KMS-11 (cell line): ENCODE measurements around the gene ZNF260.
A peak's percentile ranks its signal among the peaks of the same experiment; 100 is the strongest.

ENCODE experiments used
- H2AFZ ChIP-seq: fragments of 200-600 bp; sonication (generic); 2 replicates; pipeline ENCODE4 v1.6.1; 2016; ENCODE audit warnings: antibody characterized with exemption, mixed run types, low read depth
- H3K27ac ChIP-seq: fragments of 200-600 bp; sonication (generic); 2 replicates; pipeline ENCODE4 v1.6.1; 2016; ENCODE audit warnings: mild to moderate bottlenecking, mixed run types
- H3K27me3 ChIP-seq: fragments of 200-600 bp; sonication (generic); 2 replicates; pipeline ENCODE4 v1.6.1; 2017; ENCODE audit warnings: mild to moderate bottlenecking, low read depth, mixed run types, moderate library complexity; ENCODE audit not compliant: insufficient read depth
- H3K36me3 ChIP-seq: fragments of 200-600 bp; sonication (generic); 2 replicates; pipeline ENCODE4 v1.6.1; 2017; ENCODE audit warnings: mild to moderate bottlenecking, mixed run types; ENCODE audit not compliant: insufficient read depth
- H3K4me1 ChIP-seq: fragments of 200-600 bp; sonication (generic); 2 replicates; pipeline ENCODE4 v1.6.1; 2016; ENCODE audit warnings: mild to moderate bottlenecking, low read depth, mixed run types; ENCODE audit not compliant: poor library complexity, severe bottlenecking
- H3K4me2 ChIP-seq: fragments of 200-600 bp; sonication (generic); 2 replicates; pipeline ENCODE4 v1.7.0; 2016; ENCODE audit warnings: mild to moderate bottlenecking, mixed run types
- H3K4me3 ChIP-seq: fragments of 200-600 bp; sonication (generic); IDR thresholded peaks from 2 replicates; pipeline ENCODE4 v1.6.1; 2017; ENCODE audit warnings: low read depth, low read length, mixed read lengths; ENCODE audit not compliant: insufficient read depth
- H3K79me2 ChIP-seq: fragments of 200-600 bp; sonication (generic); 2 replicates; pipeline ENCODE4 v1.6.1; 2016; ENCODE audit warnings: low read depth, mixed run types; ENCODE audit not compliant: insufficient read depth
- H3K9ac ChIP-seq: fragments of 200-600 bp; sonication (generic); 2 replicates; pipeline ENCODE4 v1.6.1; 2016; ENCODE audit warnings: mild to moderate bottlenecking, mixed run types
- H4K20me1 ChIP-seq: fragments of 200-600 bp; sonication (generic); 2 replicates; pipeline ENCODE4 v1.6.1; 2016; ENCODE audit warnings: mild to moderate bottlenecking, mixed run types; ENCODE audit not compliant: insufficient read depth
- CTCF ChIP-seq: fragments of 200-600 bp; sonication (generic); conservative IDR thresholded peaks from 2 replicates; pipeline ENCODE4 v1.6.1; 2017; ENCODE audit warnings: low read depth, mild to moderate bottlenecking, antibody characterized with exemption, low read length, moderate library complexity, mixed read lengths

Gene ZNF260

GRCh38 chr19:36528194-36528920 lies at the start of gene ZNF260:
Gene ZNF260 (minus strand): TSS chr19:36528271. CDS start chr19:36515238, 13,033 bp downstream.
- 0 out of 2 replicates have a peak, but pooled peaks cover 4% of the 10 kb centered on the region for H3K36me3 ChIP-seq
- H3K27me3 ChIP-seq: no peaks in the 10 kb centered on the region
- H4K20me1 ChIP-seq: no peaks in the 10 kb centered on the region
- H3K4me1 ChIP-seq: peaks cover 5% of the 10 kb centered on the region
- peak within 1 kb of the TSS; percentile 81 for H3K27ac ChIP-seq
- peak within 1 kb of the TSS; percentile 92 for H2AFZ ChIP-seq
- H3K4me3 ChIP-seq: peak within 1 kb of the TSS; percentile 78
- no peak; the same call in 1 of the 2 replicates for TF ChIP-seq CTCF
- peaks cover 10% of the 10 kb centered on the region; the same call in 1 of the 2 replicates for H3K79me2 ChIP-seq
- H3K9ac ChIP-seq: peak within 1 kb of the TSS; percentile 76
- H3K4me2 ChIP-seq: peak within 1 kb of the TSS; percentile 65

GRCh38 chr19:36577271-36577996 lies 49.4 kb upstream of the ZNF260 start:
- Histone ChIP-seq H3K9ac (no peak overlapping the region), H3K4me2 (no peak overlapping the region), H3K4me3 (no peak overlapping the region), H3K4me1 (no peaks in the 10 kb centered on the region), H2AFZ (no peak overlapping the region), H3K27ac (no peak overlapping the region), H3K79me2 (no peaks in the 10 kb centered on the region), H3K36me3 (no peaks in the 10 kb centered on the region), H4K20me1 (no peaks in the 10 kb centered on the region), H3K27me3 (no peaks in the 10 kb centered on the region)
- no peak for TF ChIP-seq CTCF

GRCh38 chr19:36574741-36575140 lies 46.7 kb upstream of the ZNF260 start:
- H3K4me2 ChIP-seq: no peak overlapping the region
- no peak overlapping the region for H3K4me3 ChIP-seq

More at GRCh38 chr19:36574741-36575140, 46.7 kb upstream of the ZNF260 start:
- Histone ChIP-seq H3K27me3 (no peaks in the 10 kb centered on the region), H3K36me3 (no peaks in the 10 kb centered on the region), H2AFZ (no peak overlapping the region), H3K79me2 (0 out of 2 replicates have a peak, but pooled peaks cover 6% of the 10 kb centered on the region), H3K4me1 (no peaks in the 10 kb centered on the region), H3K9ac (no peak overlapping the region), H3K27ac (no peak overlapping the region), H4K20me1 (no peaks in the 10 kb centered on the region)
- TF ChIP-seq CTCF: no peak
